Trophoblast cell (in vitro differentiated cells and primary cell): ENCODE data around the gene FLRT2.
A peak's percentile ranks its signal among the peaks of the same experiment; 100 is the strongest.

ENCODE experiments used
- DNase-seq, 2 donors: peaks; one replicate each; pipeline ENCODE4 v3.0.0-alpha.2; 2016
- H2AFZ ChIP-seq: 2 replicates; pipeline ENCODE4 v1.6.1; 2013; ENCODE audit warnings: low read length, moderate library complexity, mild to moderate bottlenecking; ENCODE audit not compliant: insufficient read depth, poor library complexity
- H2AK5ac ChIP-seq: 2 replicates; pipeline ENCODE4 v1.6.1; 2013; ENCODE audit warnings: mild to moderate bottlenecking, low read length
- H2BK120ac ChIP-seq: 2 replicates; pipeline ENCODE4 v1.6.1; 2013; ENCODE audit warnings: low read length, mild to moderate bottlenecking, moderate library complexity; ENCODE audit not compliant: insufficient read depth, poor library complexity
- H2BK12ac ChIP-seq: 2 replicates; pipeline ENCODE4 v1.6.1; 2013; ENCODE audit warnings: mild to moderate bottlenecking, low read length, moderate library complexity
- H2BK5ac ChIP-seq: 2 replicates; pipeline ENCODE4 v1.6.1; 2013; ENCODE audit warnings: low read length, low read depth, moderate library complexity, mild to moderate bottlenecking; ENCODE audit not compliant: poor library complexity
- H3K14ac ChIP-seq: 2 replicates; pipeline ENCODE4 v1.6.1; 2013; ENCODE audit warnings: mild to moderate bottlenecking, low read length
- H3K18ac ChIP-seq: 2 replicates; pipeline ENCODE4 v1.6.1; 2013; ENCODE audit warnings: mild to moderate bottlenecking, low read length
- H3K23ac ChIP-seq: 2 replicates; pipeline ENCODE4 v1.6.1; 2013; ENCODE audit warnings: low read length
- H3K27ac ChIP-seq: 2 replicates; pipeline ENCODE4 v1.5.1; 2013; ENCODE audit warnings: low read depth, mild to moderate bottlenecking, inconsistent platforms, low read length, moderate library complexity
- H3K27me3 ChIP-seq: 2 replicates; pipeline ENCODE4 v1.6.1; 2013; ENCODE audit warnings: inconsistent platforms, mild to moderate bottlenecking, low read length, moderate library complexity; ENCODE audit not compliant: insufficient read depth
- H3K36me3 ChIP-seq, 2 experiments: 1 replicate in 1 of 2; 2 replicates in 1 of 2; pipeline ENCODE4 v1.6.1; 2013; ENCODE audit warnings: low read length in 2 of 2, mild to moderate bottlenecking in 2 of 2, moderate library complexity in 1 of 2; ENCODE audit not compliant: insufficient read depth in 2 of 2, control insufficient read depth in 1 of 2
- H3K4ac ChIP-seq: 2 replicates; pipeline ENCODE4 v1.6.1; 2013; ENCODE audit warnings: low read depth, mild to moderate bottlenecking, low read length, moderate library complexity
- H3K4me1 ChIP-seq, 2 experiments: 1 replicate in 1 of 2; 2 replicates in 1 of 2; pipeline ENCODE4 v1.6.1; 2013; ENCODE audit warnings: low read length in 2 of 2, mild to moderate bottlenecking in 2 of 2, moderate library complexity in 1 of 2; ENCODE audit not compliant: insufficient read depth in 2 of 2, control insufficient read depth in 1 of 2
- H3K4me2 ChIP-seq: 2 replicates; pipeline ENCODE4 v1.6.1; 2013; ENCODE audit warnings: inconsistent platforms, mild to moderate bottlenecking, low read length, moderate library complexity
- H3K4me3 ChIP-seq: 2 replicates; pipeline ENCODE4 v1.5.1; 2013; ENCODE audit warnings: mild to moderate bottlenecking, low read depth, low read length, inconsistent platforms
- H3K79me1 ChIP-seq: one replicate; pipeline ENCODE4 v1.6.1; 2013; ENCODE audit warnings: low read length
- H3K79me2 ChIP-seq: 2 replicates; pipeline ENCODE4 v1.6.1; 2013; ENCODE audit warnings: low read length, mild to moderate bottlenecking; ENCODE audit not compliant: control insufficient read depth, insufficient read depth, poor library complexity
- H3K9ac ChIP-seq: 2 replicates; pipeline ENCODE4 v1.6.1; 2013; ENCODE audit warnings: mild to moderate bottlenecking, low read length
- H3K9me3 ChIP-seq: 2 replicates; pipeline ENCODE4 v1.6.1; 2013; ENCODE audit warnings: low read depth, mild to moderate bottlenecking, control low read depth, inconsistent platforms, low read length; ENCODE audit not compliant: insufficient read depth
- H4K12ac ChIP-seq: 2 replicates; pipeline ENCODE4 v1.6.1; 2013; ENCODE audit warnings: low read depth, mild to moderate bottlenecking, low read length, moderate library complexity
- H4K8ac ChIP-seq: 2 replicates; pipeline ENCODE4 v1.6.1; 2013; ENCODE audit warnings: low read depth, mild to moderate bottlenecking, low read length, moderate library complexity
- H4K91ac ChIP-seq: one replicate; pipeline ENCODE4 v1.6.1; 2013; ENCODE audit warnings: low read depth, mild to moderate bottlenecking, low read length, moderate library complexity
- WGBS: extraction: QIAGEN DNeasy Blood & Tissue Kit; methylation state at CpG from one replicate; pipeline ENCODE4 v1.1.7; 2013; ENCODE audit warnings: missing lambda C conversion rate; ENCODE audit not compliant: insufficient read length, insufficient coverage; ENCODE audit errors: extremely low coverage; 5-methylcytosine and 5-hydroxymethylcytosine counted together

Gene FLRT2

DNA sequence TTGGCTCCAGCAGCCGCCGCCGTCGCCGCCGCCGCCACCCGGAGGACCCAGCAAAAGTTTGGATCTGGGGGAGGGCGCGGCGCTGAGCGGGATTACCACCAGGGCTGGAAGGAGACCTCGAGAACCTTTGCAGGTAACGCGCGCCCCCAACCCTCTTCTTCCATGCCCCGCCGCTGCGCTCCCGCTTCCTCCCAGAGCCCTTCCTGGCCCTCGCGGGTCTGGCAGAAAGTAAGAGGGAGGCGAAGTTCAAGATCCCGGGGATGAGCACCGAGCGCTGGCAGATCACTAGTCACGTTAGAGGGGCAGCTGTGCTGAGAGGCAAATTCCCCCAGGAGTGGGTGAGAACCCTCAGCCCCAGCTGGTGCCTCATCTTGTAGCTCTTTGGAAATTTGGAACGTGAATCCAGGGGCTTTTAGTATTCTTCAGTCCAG, 3.9 kb downstream of the FLRT2 start:
- Histone ChIP-seq H3K9ac (peak overlapping the region; percentile 57), H3K4me1 (peaks cover 8 to 18% of the 10 kb centered on the region in 2 experiments), H4K12ac (no peak overlapping the region), H3K36me3 (no peaks in the 10 kb centered on the region), H4K8ac (peak overlapping the region; percentile 62), H3K27ac (no peak overlapping the region), H3K79me2 (peaks cover 5% of the 10 kb centered on the region), H3K9me3 (peaks cover 2% of the 10 kb centered on the region), H2BK5ac (no peak overlapping the region), H3K79me1 (peaks cover 12% of the 10 kb centered on the region), H2BK120ac (no peak overlapping the region), H4K91ac (peak overlapping the region; percentile 19), H3K23ac (no peak overlapping the region), H3K27me3 (peaks cover 37% of the 10 kb centered on the region), H2AK5ac (no peak overlapping the region), H3K4me2 (peak overlapping the region; percentile 82), H3K18ac (peak overlapping the region; percentile 76), H3K4ac (peak overlapping the region; percentile 23), H2BK12ac (no peak overlapping the region), H3K4me3 (peak overlapping the region; percentile 89), H2AFZ (no peak overlapping the region), H3K14ac (peak overlapping the region; percentile 86)
- DNase-seq = no peak
- WGBS = no CpG with 5 or more reads among the region's 28 CpGs

DNA sequence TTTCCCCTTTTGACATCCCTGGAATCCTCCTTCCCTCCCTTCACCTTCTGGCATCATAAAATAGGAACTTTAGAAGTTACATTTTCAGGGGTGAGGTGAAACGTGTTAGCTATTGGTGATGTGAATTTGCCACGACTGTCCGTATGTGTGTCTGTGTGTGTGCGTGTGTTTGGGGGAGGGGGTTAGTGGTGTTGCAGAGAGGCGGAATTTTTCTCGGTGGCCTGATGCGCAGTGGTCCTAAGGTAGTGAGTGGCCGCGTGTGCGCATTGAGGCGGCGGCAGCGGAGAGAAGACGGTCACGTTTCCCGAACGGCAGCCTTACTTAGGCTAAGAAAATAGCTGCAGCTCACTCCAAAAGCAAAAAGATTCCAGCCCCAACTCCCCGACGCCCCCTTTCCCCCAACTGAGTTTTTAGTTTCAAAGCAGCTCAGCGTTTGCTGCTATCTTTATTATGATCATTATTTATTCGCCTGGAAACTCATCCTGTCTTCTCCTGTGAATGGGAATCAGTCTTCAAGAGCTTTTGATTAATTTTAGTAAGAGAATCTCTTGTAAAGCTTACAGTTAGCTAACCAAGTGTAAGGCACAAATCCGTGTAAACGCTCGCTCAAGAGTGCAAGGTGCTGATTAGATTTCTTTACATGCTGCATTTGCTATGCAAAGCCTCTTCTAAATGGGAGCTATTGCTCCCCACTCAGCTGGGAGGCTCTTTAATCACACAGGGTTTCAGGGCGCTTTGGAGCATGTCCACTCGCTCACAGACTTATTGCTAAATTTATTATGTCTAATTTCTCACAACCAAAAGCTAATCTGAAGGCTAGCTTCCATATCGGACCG, 4.7 kb downstream of the FLRT2 start:
- Histone ChIP-seq H2BK12ac (no peak overlapping the region), H3K4me3 (peak overlapping the region; percentile 89), H3K23ac (no peak overlapping the region), H2AFZ (no peak overlapping the region), H3K4me2 (peak overlapping the region; percentile 82), H3K79me1 (peaks cover 12% of the 10 kb centered on the region), H4K8ac (no peak overlapping the region), H3K18ac (no peak overlapping the region), H4K91ac (no peak overlapping the region), H2BK5ac (no peak overlapping the region), H2AK5ac (no peak overlapping the region), H3K27ac (no peak overlapping the region), H3K79me2 (peaks cover 5% of the 10 kb centered on the region), H3K4ac (no peak overlapping the region), H3K9me3 (peaks cover 2% of the 10 kb centered on the region), H4K12ac (no peak overlapping the region), H3K27me3 (peaks cover 37% of the 10 kb centered on the region), H3K4me1 (peaks cover 8 to 18% of the 10 kb centered on the region in 2 experiments), H3K36me3 (no peaks in the 10 kb centered on the region), H3K9ac (no peak overlapping the region), H3K14ac (no peak overlapping the region), H2BK120ac (no peak overlapping the region)
- WGBS = no CpG with 5 or more reads among the region's 28 CpGs
- DNase-seq = no peak

DNA sequence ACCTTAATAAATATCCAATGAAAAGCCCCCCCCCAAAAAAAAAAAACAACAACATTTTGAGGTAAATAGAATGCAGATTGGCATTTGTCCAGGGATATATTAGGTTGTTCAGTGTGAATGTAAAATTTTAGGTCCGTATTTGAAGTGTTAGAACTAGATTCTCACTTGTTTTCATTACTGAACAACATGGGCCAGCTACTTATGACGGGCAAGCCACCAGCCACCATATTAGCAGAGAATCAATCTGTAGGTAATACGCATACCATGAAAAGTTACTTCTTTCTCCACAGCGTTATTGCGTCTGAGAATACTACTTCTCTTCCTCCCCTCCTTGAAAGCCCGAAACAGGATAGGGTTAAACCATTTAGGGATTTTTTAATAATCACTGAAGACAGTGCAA, 5.4 kb downstream of the FLRT2 start:
- no peak overlapping the region for H2BK12ac ChIP-seq
- H3K4me2 ChIP-seq = peak overlapping the region; percentile 82
- H3K79me2 ChIP-seq = peaks cover 5% of the 10 kb centered on the region
- no peak overlapping the region for H2AFZ ChIP-seq
- no peak overlapping the region for H4K91ac ChIP-seq
- H3K9ac ChIP-seq = no peak overlapping the region
- no peaks in the 10 kb centered on the region for H3K36me3 ChIP-seq
- no peak overlapping the region for H2AK5ac ChIP-seq
- H4K12ac ChIP-seq = no peak overlapping the region
- no peak overlapping the region for H3K23ac ChIP-seq
- H4K8ac ChIP-seq = no peak overlapping the region
- H3K4ac ChIP-seq = no peak overlapping the region
- WGBS = no CpG with 5 or more reads among the region's 6 CpGs
- no peak for DNase-seq
- H3K4me3 ChIP-seq = no peak overlapping the region
- H3K79me1 ChIP-seq = peaks cover 12% of the 10 kb centered on the region
- no peak overlapping the region for H3K27ac ChIP-seq
- H3K9me3 ChIP-seq = peaks cover 2% of the 10 kb centered on the region
- H3K18ac ChIP-seq = no peak overlapping the region
- no peak overlapping the region for H2BK5ac ChIP-seq
- H3K14ac ChIP-seq = no peak overlapping the region
- peaks cover 31% of the 10 kb centered on the region for H3K27me3 ChIP-seq
- peaks cover 8 to 15% of the 10 kb centered on the region in 2 experiments for H3K4me1 ChIP-seq
- no peak overlapping the region for H2BK120ac ChIP-seq

DNA sequence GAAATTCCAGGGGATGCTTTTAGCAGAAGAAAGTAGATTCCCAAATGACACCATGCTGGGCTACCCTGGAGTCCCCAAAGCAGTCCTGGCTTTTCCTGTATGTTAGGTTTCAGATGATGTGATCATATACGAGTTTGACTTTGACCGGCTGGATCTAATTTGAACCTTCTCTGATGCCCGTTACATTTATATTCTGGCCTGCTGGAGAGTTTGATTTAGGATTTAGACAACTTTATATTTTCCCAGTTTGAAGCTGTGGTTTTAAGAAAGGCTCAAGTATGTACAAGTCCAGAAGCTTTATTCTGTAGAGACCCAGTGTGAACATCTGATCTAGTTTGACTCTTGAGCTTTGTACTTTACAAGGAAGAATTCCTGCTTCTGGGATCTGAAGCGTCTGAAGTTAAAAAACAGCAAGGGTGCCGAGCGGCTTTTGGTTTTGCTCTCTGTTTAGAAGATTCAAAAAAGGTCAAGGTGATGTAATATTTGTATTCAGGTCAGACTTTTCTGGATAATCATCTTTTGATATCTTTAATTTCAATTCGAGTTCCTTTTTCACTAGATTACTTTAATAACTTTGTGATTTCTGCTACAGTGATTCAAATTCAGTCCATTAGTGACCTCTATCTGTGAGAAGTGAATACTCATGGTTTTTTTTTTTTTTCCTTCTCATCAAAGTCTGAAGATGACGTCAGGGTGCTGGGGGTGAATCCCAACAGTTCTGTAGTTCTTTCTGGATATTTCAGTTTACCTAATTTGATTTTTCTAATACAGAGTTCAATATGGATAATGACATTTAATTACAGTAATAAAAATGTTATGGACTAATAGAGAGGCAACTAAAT, 6.3 kb downstream of the FLRT2 start:
- Histone ChIP-seq H2BK5ac (no peak overlapping the region), H3K79me1 (peaks cover 9% of the 10 kb centered on the region), H3K4me3 (no peak overlapping the region), H2BK120ac (no peak overlapping the region), H3K79me2 (peaks cover 5% of the 10 kb centered on the region), H3K23ac (no peak overlapping the region), H3K27ac (no peak overlapping the region), H3K14ac (no peak overlapping the region), H3K9ac (no peak overlapping the region), H3K18ac (no peak overlapping the region), H2AK5ac (no peak overlapping the region), H2BK12ac (no peak overlapping the region), H4K91ac (no peak overlapping the region), H3K4me1 (peaks cover 5 to 9% of the 10 kb centered on the region in 2 experiments), H3K4me2 (peak overlapping the region; percentile 45), H3K9me3 (peaks cover 2% of the 10 kb centered on the region), H3K27me3 (peaks cover 23% of the 10 kb centered on the region), H4K8ac (no peak overlapping the region), H3K4ac (no peak overlapping the region), H2AFZ (no peak overlapping the region), H4K12ac (no peak overlapping the region), H3K36me3 (no peaks in the 10 kb centered on the region)
- no peak for DNase-seq
- WGBS = no CpG with 5 or more reads among the region's 8 CpGs
